K562 (cell line): ENCODE data around the gene MAN2B1. TPM values are rescaled to one million over a fixed set of nuclear protein-coding genes. Genes with fewer than 3 reads are reported as not detected.
A peak's percentile ranks its signal among the peaks of the same experiment; 100 is the strongest.

Experiments used
- ATAC-seq: fragments of 200-7000 bp; cut with Tn5 transposase; 3 replicates; pipeline ENCODE4 v1.9.1; 2020; ENCODE audit warnings: moderate library complexity
- BruUV-seq: library from RNA; stranded (reverse); fragments of 400-500 nt; replicated peaks from 2 replicates; lab custom pipeline; 2021; lab: Mats Ljungman, UMichigan
- CTCF ChIA-PET: fragments of 300-600 bp; formaldehyde crosslinking; extraction: SDS; loops from one replicate; lab custom pipeline; 2021; ENCODE audit warnings: low intra/inter-chr PET ratio; lab: Yijun Ruan, JAX
- POLR2A ChIA-PET: fragments of 300-600, 350-650 bp; sonication (Branson Sonifier 250); formaldehyde crosslinking; extraction: SDS; loops from one replicate; lab custom pipeline; 2021; ENCODE audit warnings: antibody characterized with exemption, inconsistent platforms; lab: Yijun Ruan, JAX
- DNase-seq, 4 experiments: peaks; one replicate each; pipeline versions ENCODE4 v3.0.0 to v3.0.0-alpha.2; 2011 to 2018; ENCODE audit warnings: low spot score in 3 of 4, mixed read lengths in 3 of 4; ENCODE audit errors: extremely low read depth in 1 of 4
- FAIRE-seq: peaks from 2 replicates; lab custom pipeline; 2011; peaks lifted over from hg19 to GRCh38; lab: Jason Lieb, UNC
- H2AFZ ChIP-seq: 2 replicates; pipeline ENCODE4 v1.6.0; 2011; ENCODE audit warnings: low read depth, low read length, control low read depth, inconsistent platforms
- H3K27ac ChIP-seq: fragments of 200-600 bp; 3 replicates; pipeline ENCODE4 v1.8.0; 2011; ENCODE audit warnings: low read depth, mild to moderate bottlenecking, control low read depth, inconsistent platforms, low read length, moderate library complexity, mixed read lengths; ENCODE audit errors: extremely low read depth
- H3K27me3 ChIP-seq, 2 experiments: fragments of 300-600 bp in 1 of 2; 2 replicates in 1 of 2; 3 replicates in 1 of 2; pipeline versions ENCODE4 v1.6.0 to v1.8.0; 2011; ENCODE audit warnings: inconsistent platforms in 2 of 2, low read length in 2 of 2, mild to moderate bottlenecking in 1 of 2, mixed read lengths in 1 of 2, moderate library complexity in 1 of 2; ENCODE audit not compliant: control insufficient read depth in 2 of 2, insufficient read depth in 2 of 2
- H3K36me3 ChIP-seq: fragments of 300-600 bp; 3 replicates; pipeline ENCODE4 v1.8.0; 2011; ENCODE audit warnings: mild to moderate bottlenecking, low read length, inconsistent platforms; ENCODE audit not compliant: control insufficient read depth, insufficient read depth
- H3K4me1 ChIP-seq, 2 experiments: fragments of 200-600 bp in 1 of 2; replicated peaks in 1 of 2; 2 replicates in 1 of 2; 3 replicates in 1 of 2; pipeline versions ENCODE4 v1.5.1 to v1.8.0; 2011; ENCODE audit warnings: inconsistent platforms in 2 of 2, low read length in 2 of 2, mild to moderate bottlenecking in 1 of 2, mixed read lengths in 1 of 2, moderate library complexity in 1 of 2; ENCODE audit not compliant: control insufficient read depth in 2 of 2, insufficient read depth in 2 of 2
- H3K4me2 ChIP-seq: 2 replicates; pipeline ENCODE4 v1.6.1; 2011; ENCODE audit warnings: low read length, control low read depth, inconsistent platforms, mixed read lengths; ENCODE audit not compliant: insufficient read depth
- H3K4me3 ChIP-seq: fragments of 200-600 bp; sonication (generic), shearing (Covaris generic); 2 replicates; pipeline ENCODE4 v1.5.1; 2016; ENCODE audit warnings: control low read depth, inconsistent platforms
- H3K79me2 ChIP-seq: fragments of 200-600 bp; 3 replicates; pipeline ENCODE4 v1.8.0; 2011; ENCODE audit warnings: low read length, inconsistent platforms; ENCODE audit not compliant: control insufficient read depth, insufficient read depth
- H3K9ac ChIP-seq, 2 experiments: 2 replicates each; pipeline versions ENCODE4 v1.6.0 to v1.6.1; 2011; ENCODE audit warnings: low read depth in 2 of 2, low read length in 2 of 2, control low read depth in 1 of 2, inconsistent platforms in 1 of 2, mild to moderate bottlenecking in 1 of 2, mixed read lengths in 1 of 2; ENCODE audit not compliant: insufficient read depth in 1 of 2
- H3K9me1 ChIP-seq: one replicate; pipeline ENCODE4 v1.6.0; 2011; ENCODE audit warnings: inconsistent platforms, mild to moderate bottlenecking, low read length, moderate library complexity; ENCODE audit not compliant: control insufficient read depth, insufficient read depth
- H3K9me3 ChIP-seq: replicated peaks from 2 replicates; pipeline ENCODE4 v1.5.1; 2011; ENCODE audit warnings: low read depth, low read length, inconsistent platforms; ENCODE audit not compliant: control insufficient read depth, insufficient read depth
- H4K20me1 ChIP-seq: replicated peaks from 2 replicates; pipeline ENCODE4 v1.6.1; 2011; ENCODE audit warnings: low read length, inconsistent platforms, mixed read lengths; ENCODE audit not compliant: control insufficient read depth, insufficient read depth
- FOXP4 ChIP-seq: sonication (generic); formaldehyde crosslinking; IDR thresholded peaks from 2 replicates; pipeline ENCODE4 v1.8.0; 2022; ENCODE audit warnings: mild to moderate bottlenecking, missing genetic modification reagents, borderline replicate concordance
- POLR2AphosphoS5 ChIP-seq: IDR thresholded peaks from 2 replicates; pipeline ENCODE4 v1.6.1; 2011; ENCODE audit warnings: mild to moderate bottlenecking, low read depth, low read length, moderate library complexity; ENCODE audit not compliant: control insufficient read depth, insufficient read depth
- SOX6 ChIP-seq: fragments of 450-650 bp; IDR thresholded peaks from 2 replicates; pipeline ENCODE4 v1.6.1; 2014; ENCODE audit warnings: mild to moderate bottlenecking
- ZNF121 ChIP-seq: sonication (generic); formaldehyde crosslinking; conservative IDR thresholded peaks from 2 replicates; pipeline ENCODE4 v1.8.0; 2022; ENCODE audit warnings: missing genetic modification reagents
- ZNF3 ChIP-seq: fragments of 250-450 bp; sonication (Bioruptor Pico); IDR thresholded peaks from 2 replicates; pipeline ENCODE4 v1.5.0; 2021; ENCODE audit warnings: mild to moderate bottlenecking, moderate library complexity
- ZNF347 ChIP-seq: fragments of 450-650 bp; formaldehyde crosslinking; IDR thresholded peaks from 2 replicates; pipeline ENCODE4 v1.4.0; 2020; ENCODE audit warnings: low read depth, mild to moderate bottlenecking, moderate library complexity
- ZNF445 ChIP-seq: fragments of 250-450 bp; sonication (Bioruptor Pico); IDR thresholded peaks from 2 replicates; pipeline ENCODE4 v1.4.0; 2020; ENCODE audit warnings: low read depth, mild to moderate bottlenecking, moderate library complexity
- WGBS: fragments of 100-300 bp; shearing (Covaris generic); methylation state at CpG from one replicate; pipeline ENCODE4 v1.1.6; 2016; ENCODE audit warnings: low coverage, mixed read lengths; ENCODE audit not compliant: insufficient coverage; ENCODE audit errors: missing lambda C conversion rate; 5-methylcytosine and 5-hydroxymethylcytosine counted together
- in situ Hi-C: fragments of 300-500 bp; cut with MboI; formaldehyde crosslinking; loops from 4 replicates; pipeline ENCODE4 v1.15.0; 2018; ENCODE audit warnings: inconsistent platforms, mixed read lengths
- intact Hi-C: fragments of 100-400 bp; cut with micrococcal nuclease; formaldehyde crosslinking; loops from 2 replicates; pipeline ENCODE4 v1.14.2; 2022
- polyA plus RNA-seq, 8 experiments: library from polyadenylated mRNA; depleted of rRNA in 4 of 8; stranded (reverse) in 5 of 8; unstranded in 3 of 8; fragments of >200 nt; fragmentation: Nextera tagmentation in 2 of 8; fragmentation: Illumina TruSeq in 1 of 8; extraction: Ambion mirVana in 2 of 8; extraction: Trizol in 1 of 8; gene quantifications; 2 replicates each; pipeline versions ENCODE4 v1.2.1 to v1.2.3, GENCODE V29; 2011 to 2014; ENCODE audit warnings: inconsistent platforms in 1 of 8, missing spikeins in 1 of 8
- total RNA-seq, 7 experiments: library from RNA; depleted of rRNA in 6 of 7; stranded (reverse); fragments of >200 nt in 6 of 7; fragmentation: Illumina TruSeq in 2 of 7; extraction: Trizol in 2 of 7; gene quantifications; 2 replicates each; pipeline versions ENCODE4 v1.2.1 to v1.2.3, GENCODE V29; 2011 to 2021; ENCODE audit warnings: low replicate concordance in 1 of 7

Gene MAN2B1
- total and polyA plus RNA-seq, 9 of the 15 experiments (the other 6 are each of a cell fraction or from before 2014, with no cell fraction given): 0.59 to 33.8 (median 11.4) TPM

- TF ChIP-seq POLR2AphosphoS5 (no peak), FOXP4 (CRISPR knock-in tag) (peak; percentile 67; the same call in 1 of the 2 replicates), SOX6 (0 out of 2 replicates have a peak, but pooled peaks have one; percentile 35)
Observed at GRCh38 chr19:12639901-12640613, 26.5 kb downstream of the MAN2B1 start (continued).

GRCh38 chr19:12638611-12639182, 27.8 kb downstream of the MAN2B1 start:
- Histone ChIP-seq H3K9me3 (0 out of 2 replicates have a peak, but pooled peaks cover 6% of the 10 kb centered on the region), H3K79me2 (no peaks in the 10 kb centered on the region), H3K27me3 (no peaks in the 10 kb centered on the region), H4K20me1 (no peaks in the 10 kb centered on the region), H3K4me1 (peaks cover 2 to 13% of the 10 kb centered on the region in 2 experiments; a peak in 2 of 5 replicates), H3K27ac (no peak overlapping the region), H3K9ac (no peak overlapping the region), H3K9me1 (no peaks in the 10 kb centered on the region), H2AFZ (no peak overlapping the region), H3K36me3 (no peaks in the 10 kb centered on the region), H3K4me2 (no peak overlapping the region), H3K4me3 (no peak overlapping the region)
- ATAC-seq (no peak), FAIRE-seq (no peak), DNase-seq (no peak)
- in situ Hi-C loops: no loop called here
- WGBS: 75% methylated on average over 18 of the region's 22 CpGs
- BruUV-seq: no TSS peak
- no peak for TF ChIP-seq ZNF3
- peak; percentile 93 for TF ChIP-seq ZNF121 (CRISPR knock-in tag)
- TF ChIP-seq ZNF347 (CRISPR knock-in tag): no peak
- no peak for TF ChIP-seq ZNF445 (CRISPR knock-in tag)
- CTCF ChIA-PET: no interaction called here
- intact Hi-C loops: no loop called here
- POLR2A ChIA-PET: no interaction called here
